GM18867 (cell line): Measurements from ENCODE around the gene PPP1R9A.

Experiments
- ATAC-seq: cut with Tn5 transposase; IDR thresholded peaks from one replicate; pipeline ENCODE4 v1.9.1; 2021; ENCODE audit warnings: mild to moderate bottlenecking, moderate library complexity; ENCODE audit not compliant: unreplicated experiment

Gene PPP1R9A

GRCh38 chr7:94908323-94909178 lies 1.2 kb downstream of the PPP1R9A start:
- ATAC-seq: no peak

- ATAC-seq: no peak
These were observed 1.7 kb downstream of the PPP1R9A start for GRCh38 chr7:94909179-94909466.

- ATAC-seq: no peak
These were observed 4.7 kb downstream of the PPP1R9A start for GRCh38 chr7:94912085-94912484.

- no peak for ATAC-seq
These were observed 6.0 kb downstream of the PPP1R9A start for GRCh38 chr7:94913391-94913790.

- no peak for ATAC-seq
These were observed 14.5 kb downstream of the PPP1R9A start for GRCh38 chr7:94921911-94922310.

- ATAC-seq: no peak
These were observed 15.1 kb downstream of the PPP1R9A start for GRCh38 chr7:94922457-94922856.

GRCh38 chr7:94923412-94923811 lies 16.0 kb downstream of the PPP1R9A start:
- no peak for ATAC-seq

- no peak for ATAC-seq
These were observed 20.8 kb downstream of the PPP1R9A start for GRCh38 chr7:94928168-94928707.

- ATAC-seq: no peak
These were observed 26.0 kb downstream of the PPP1R9A start for GRCh38 chr7:94933256-94933990.

- no peak for ATAC-seq
These were observed 32.0 kb downstream of the PPP1R9A start for GRCh38 chr7:94939395-94939794.

GRCh38 chr7:94940241-94940640 lies 32.8 kb downstream of the PPP1R9A start:
- ATAC-seq: no peak

GRCh38 chr7:94941844-94942632 lies 34.6 kb downstream of the PPP1R9A start:
- ATAC-seq: no peak

- ATAC-seq: no peak
These were observed 35.7 kb downstream of the PPP1R9A start for GRCh38 chr7:94943134-94943533.

GRCh38 chr7:94949532-94949931 lies 42.1 kb downstream of the PPP1R9A start:
- ATAC-seq: no peak

GRCh38 chr7:94955807-94956206 lies 48.4 kb downstream of the PPP1R9A start:
- no peak for ATAC-seq

GRCh38 chr7:94957061-94957460 lies 49.7 kb downstream of the PPP1R9A start:
- ATAC-seq: no peak

GRCh38 chr7:94962661-94963060 lies 55.3 kb downstream of the PPP1R9A start:
- no peak for ATAC-seq

GRCh38 chr7:94969434-94970084 lies 62.2 kb downstream of the PPP1R9A start:
- no peak for ATAC-seq

- no peak for ATAC-seq
These were observed 62.7 kb downstream of the PPP1R9A start for GRCh38 chr7:94970085-94970576.

- ATAC-seq: no peak
These were observed 63.9 kb downstream of the PPP1R9A start for GRCh38 chr7:94971051-94971867.
